22Rv1 (cell line): ENCODE data around the gene FMNL3.

Experiments
- ZFX ChIP-seq: fragments of 450-650 bp; IDR thresholded peaks from 2 replicates; pipeline ENCODE4 v1.6.1; 2017; ENCODE audit warnings: antibody characterized with exemption, borderline replicate concordance
- TF ChIP-seq, protein P1 (sequence below): fragments of 450-650 bp; IDR thresholded peaks from 2 replicates; pipeline ENCODE4 v1.5.1; 2017; ENCODE audit warnings: mild to moderate bottlenecking

DNA sequence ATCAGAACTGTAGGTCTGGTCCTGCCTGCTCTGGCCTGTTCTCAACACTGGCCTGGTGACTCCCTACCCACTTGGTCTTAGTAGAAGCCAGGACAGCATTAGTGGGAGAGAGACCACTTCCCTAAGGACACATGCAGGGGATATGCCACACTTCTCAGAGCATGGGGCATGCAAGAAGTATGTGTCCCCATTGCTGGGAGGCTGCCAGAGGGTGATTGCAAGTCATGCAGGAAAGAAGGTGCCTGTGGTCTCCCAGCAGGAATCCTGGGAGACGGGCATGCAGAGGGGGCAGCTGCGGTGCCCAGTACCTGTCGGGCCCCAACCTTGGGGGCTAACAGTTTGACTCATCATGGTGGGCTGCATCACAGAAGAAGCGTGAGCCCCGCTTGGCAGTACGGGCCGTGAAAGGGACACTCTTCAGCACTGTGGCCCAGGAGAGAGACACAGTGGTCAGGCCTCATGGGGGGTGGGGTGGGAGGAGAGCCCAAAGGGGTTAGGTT is 60.8 kb downstream of the FMNL3 start:
- TF ChIP-seq, protein P1, sequence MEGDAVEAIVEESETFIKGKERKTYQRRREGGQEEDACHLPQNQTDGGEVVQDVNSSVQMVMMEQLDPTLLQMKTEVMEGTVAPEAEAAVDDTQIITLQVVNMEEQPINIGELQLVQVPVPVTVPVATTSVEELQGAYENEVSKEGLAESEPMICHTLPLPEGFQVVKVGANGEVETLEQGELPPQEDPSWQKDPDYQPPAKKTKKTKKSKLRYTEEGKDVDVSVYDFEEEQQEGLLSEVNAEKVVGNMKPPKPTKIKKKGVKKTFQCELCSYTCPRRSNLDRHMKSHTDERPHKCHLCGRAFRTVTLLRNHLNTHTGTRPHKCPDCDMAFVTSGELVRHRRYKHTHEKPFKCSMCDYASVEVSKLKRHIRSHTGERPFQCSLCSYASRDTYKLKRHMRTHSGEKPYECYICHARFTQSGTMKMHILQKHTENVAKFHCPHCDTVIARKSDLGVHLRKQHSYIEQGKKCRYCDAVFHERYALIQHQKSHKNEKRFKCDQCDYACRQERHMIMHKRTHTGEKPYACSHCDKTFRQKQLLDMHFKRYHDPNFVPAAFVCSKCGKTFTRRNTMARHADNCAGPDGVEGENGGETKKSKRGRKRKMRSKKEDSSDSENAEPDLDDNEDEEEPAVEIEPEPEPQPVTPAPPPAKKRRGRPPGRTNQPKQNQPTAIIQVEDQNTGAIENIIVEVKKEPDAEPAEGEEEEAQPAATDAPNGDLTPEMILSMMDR: no peak
- no peak for TF ChIP-seq ZFX
